Endothelial cell of umbilical vein (primary cell): Measurements from ENCODE around the gene SMNDC1. TPM values are rescaled to one million over a fixed set of nuclear protein-coding genes. Genes with fewer than 3 reads are reported as not detected.
"Not testable (repeated sequence)": the region's sequence is repeated elsewhere in the genome, so short reads cannot be mapped to it uniquely, and the experiment has no call there.

Experiments used
- BruUV-seq: library from RNA; stranded (reverse); fragments of 400-500 nt; replicated peaks from 2 replicates; lab custom pipeline; 2021; lab: Mats Ljungman, UMichigan
- CTCF ChIA-PET: fragments of 300-600, 350-600 bp; sonication (Branson Sonifier 250); formaldehyde crosslinking; loops from one replicate; lab custom pipeline; 2021; ENCODE audit warnings: antibody characterized with exemption, inconsistent platforms; lab: Charles Lee
- POLR2A ChIA-PET: fragments of 300-600, 350-600 bp; sonication (Branson Sonifier 250); formaldehyde crosslinking; loops from one replicate; lab custom pipeline; 2021; ENCODE audit warnings: antibody characterized with exemption, inconsistent platforms; lab: Charles Lee
- DNase-seq: peaks from one replicate; pipeline ENCODE4 v3.0.0-alpha.2; 2011; ENCODE audit warnings: low read depth, low spot score
- FAIRE-seq: peaks from 2 replicates; lab custom pipeline; 2011; peaks lifted over from hg19 to GRCh38; lab: Jason Lieb, UNC
- H2AFZ ChIP-seq: 2 replicates; pipeline ENCODE4 v1.6.0; 2012; ENCODE audit warnings: low read depth, low read length, control low read depth, inconsistent platforms
- H3K27ac ChIP-seq: 2 replicates; pipeline ENCODE4 v1.5.1; 2011; ENCODE audit warnings: low read depth, mild to moderate bottlenecking, control low read depth, low read length, moderate library complexity; ENCODE audit not compliant: insufficient read depth
- H3K27me3 ChIP-seq, 2 experiments: 2 replicates each; pipeline versions ENCODE4 v1.6.0 to v1.6.1; 2011; ENCODE audit warnings: low read length in 2 of 2, mixed read lengths in 1 of 2; ENCODE audit not compliant: control insufficient read depth in 2 of 2, insufficient read depth in 2 of 2
- H3K36me3 ChIP-seq, 2 experiments: 2 replicates in 1 of 2; 3 replicates in 1 of 2; pipeline ENCODE4 v1.5.1; 2011; ENCODE audit warnings: low read length in 2 of 2, mild to moderate bottlenecking in 1 of 2, moderate library complexity in 1 of 2; ENCODE audit not compliant: control insufficient read depth in 2 of 2, insufficient read depth in 2 of 2; ENCODE audit errors: extremely low read depth in 1 of 2
- H3K4me1 ChIP-seq: 3 replicates; pipeline ENCODE4 v1.5.1; 2011; ENCODE audit warnings: mild to moderate bottlenecking, low read length; ENCODE audit not compliant: control insufficient read depth, insufficient read depth; ENCODE audit errors: extremely low read depth
- H3K4me2 ChIP-seq: 2 replicates; pipeline ENCODE4 v1.6.1; 2011; ENCODE audit warnings: low read length, control low read depth, mixed read lengths; ENCODE audit not compliant: insufficient read depth
- H3K4me3 ChIP-seq, 3 experiments: fragments of 200-600 bp in 1 of 3; sonication (generic), shearing (Covaris generic) in 1 of 3; replicated peaks in 1 of 3; 2 replicates each; pipeline ENCODE4 v1.5.1; 2011 to 2016; ENCODE audit warnings: control low read depth in 3 of 3, low read length in 3 of 3, mild to moderate bottlenecking in 2 of 3, inconsistent platforms in 1 of 3, low read depth in 1 of 3, moderate library complexity in 1 of 3; ENCODE audit not compliant: insufficient read depth in 1 of 3
- H3K79me2 ChIP-seq: 2 replicates; pipeline ENCODE4 v1.6.0; 2012; ENCODE audit warnings: low read length, inconsistent platforms; ENCODE audit not compliant: control insufficient read depth, insufficient read depth
- H3K9ac ChIP-seq: replicated peaks from 2 replicates; pipeline ENCODE3; 2011; ENCODE audit warnings: low read length, control low read depth; ENCODE audit not compliant: insufficient read depth; ENCODE audit errors: extremely low read depth
- H3K9me1 ChIP-seq: replicated peaks from 3 replicates; pipeline ENCODE4 v1.6.0; 2011; ENCODE audit warnings: mild to moderate bottlenecking, low read length; ENCODE audit not compliant: control insufficient read depth, insufficient read depth; ENCODE audit errors: extremely low read depth
- H3K9me3 ChIP-seq: replicated peaks from 2 replicates; pipeline ENCODE4 v1.5.1; 2012; ENCODE audit warnings: low read length, inconsistent platforms; ENCODE audit not compliant: control insufficient read depth, insufficient read depth
- H4K20me1 ChIP-seq: replicated peaks from 2 replicates; pipeline ENCODE3; 2011; ENCODE audit warnings: mild to moderate bottlenecking, low read length; ENCODE audit not compliant: control insufficient read depth, insufficient read depth; ENCODE audit errors: extremely low read depth
- FOS ChIP-seq: IDR thresholded peaks from 2 replicates; pipeline ENCODE4 v1.6.1; 2011; ENCODE audit warnings: mild to moderate bottlenecking, low read length, moderate library complexity, borderline replicate concordance; ENCODE audit not compliant: insufficient read depth
- MYC ChIP-seq: IDR thresholded peaks from one replicate; pipeline ENCODE4 v1.6.1; 2011; ENCODE audit warnings: mild to moderate bottlenecking, low read depth, low read length
- POLR2AphosphoS5 ChIP-seq: IDR thresholded peaks from 2 replicates; pipeline ENCODE4 v1.6.1; 2012; ENCODE audit warnings: low read depth, mild to moderate bottlenecking, control low read depth, low read length, moderate library complexity; ENCODE audit not compliant: insufficient read depth
- dilution Hi-C: fragments of 300-500 bp; cut with MboI; formaldehyde crosslinking; loops from one replicate; pipeline ENCODE4 v1.15.0; 2019; ENCODE audit warnings: low sequenced_read_pairs; ENCODE audit not compliant: extremely low pct_ligation_motif_present
- intact Hi-C: fragments of 100-400 bp; cut with micrococcal nuclease; formaldehyde crosslinking; loops from one replicate; pipeline ENCODE4 v1.10.0; 2022
- polyA plus RNA-seq, 4 experiments: library from polyadenylated mRNA; depleted of rRNA in 3 of 4; stranded (reverse) in 3 of 4; unstranded in 1 of 4; fragments of >200 nt; gene quantifications; 2 replicates each; pipeline versions ENCODE4 v1.2.1 to v1.2.3, GENCODE V29; 2011 to 2012; ENCODE audit warnings: missing spikeins in 1 of 4
- total RNA-seq: library from RNA; stranded (reverse); gene quantifications from 2 replicates; pipeline ENCODE4 v1.2.3, GENCODE V29; 2021

Gene SMNDC1
- total and polyA plus RNA-seq, 2 donors (not counting 3 experiments of a cell fraction or from before 2014, with no cell fraction given), result 7.1 to 39.3 TPM

GRCh38 chr10:110252151-110252550 is 52.6 kb downstream of the SMNDC1 start:
- no peaks in the 10 kb centered on the region for H3K36me3 ChIP-seq
- H3K4me2 ChIP-seq, result no peak overlapping the region
- BruUV-seq, result no TSS peak
- H3K9me1 ChIP-seq, result no peaks in the 10 kb centered on the region
- no peaks in the 10 kb centered on the region for H3K9me3 ChIP-seq
- H3K9ac ChIP-seq, result no peak overlapping the region
- no peaks in the 10 kb centered on the region for H3K4me1 ChIP-seq
- no peak for DNase-seq
- no peak overlapping the region for H3K27ac ChIP-seq
- ChIA-PET POLR2A (no interaction called here), CTCF (interaction anchor here (1.2 kb wide), 1 partner anchor 368 kb away, joined by 3 read pairs; no protein-coding TSS in a partner anchor)
- H3K27me3 ChIP-seq, result no peaks in the 10 kb centered on the region
- no peak overlapping the region for H3K4me3 ChIP-seq
- dilution Hi-C loops, result no loop called here
- no peak for TF ChIP-seq FOS
- TF ChIP-seq MYC, result no peak
- TF ChIP-seq POLR2AphosphoS5, result no peak
- H4K20me1 ChIP-seq, result no peaks in the 10 kb centered on the region
- no peaks in the 10 kb centered on the region for H3K79me2 ChIP-seq
- intact Hi-C loops, result no loop called here
- FAIRE-seq, result no peak
- no peak overlapping the region for H2AFZ ChIP-seq

GRCh38 chr10:110251392-110251791 is 53.3 kb downstream of the SMNDC1 start:
- dilution Hi-C loops, H2AFZ ChIP-seq, POLR2A ChIA-PET, DNase-seq, H3K4me3 ChIP-seq, H3K9me1 ChIP-seq, H3K79me2 ChIP-seq, H3K4me2 ChIP-seq, H3K27me3 ChIP-seq, H4K20me1 ChIP-seq, H3K27ac ChIP-seq, FAIRE-seq, intact Hi-C loops, H3K9me3 ChIP-seq, H3K4me1 ChIP-seq, H3K36me3 ChIP-seq, BruUV-seq, H3K9ac ChIP-seq: not testable (repeated sequence)
- CTCF ChIA-PET, result interaction anchor here (1.2 kb wide), 1 partner anchor 367 kb away, joined by 3 read pairs; no protein-coding TSS in a partner anchor

- H3K27me3 ChIP-seq, H3K36me3 ChIP-seq, intact Hi-C loops, FAIRE-seq, dilution Hi-C loops, H3K27ac ChIP-seq, BruUV-seq, H3K4me1 ChIP-seq, H3K4me2 ChIP-seq, DNase-seq, H3K79me2 ChIP-seq, POLR2A ChIA-PET, CTCF ChIA-PET, H2AFZ ChIP-seq, H4K20me1 ChIP-seq, H3K9me1 ChIP-seq, H3K9ac ChIP-seq, H3K9me3 ChIP-seq, H3K4me3 ChIP-seq: not testable (repeated sequence)
These were observed 55.2 kb downstream of the SMNDC1 start for GRCh38 chr10:110249489-110249888.

GRCh38 chr10:110247833-110248232 is 56.9 kb downstream of the SMNDC1 start:
- CTCF ChIA-PET, DNase-seq, H3K79me2 ChIP-seq, FAIRE-seq, H3K4me3 ChIP-seq, dilution Hi-C loops, H3K9ac ChIP-seq, intact Hi-C loops, H4K20me1 ChIP-seq, H3K36me3 ChIP-seq, H3K27ac ChIP-seq, H3K9me1 ChIP-seq, POLR2A ChIA-PET, H3K9me3 ChIP-seq, H3K4me2 ChIP-seq, BruUV-seq, H3K4me1 ChIP-seq, H3K27me3 ChIP-seq, H2AFZ ChIP-seq: not testable (repeated sequence)
